HepG2 (cell line): ENCODE results near the gene CBLN3. TPM values are rescaled to one million over a fixed set of nuclear protein-coding genes. Genes with fewer than 3 reads are reported as not detected.

ENCODE experiments used
- AGO2 ChIP-seq: fragments of 200-400 bp; formaldehyde crosslinking; optimal IDR thresholded peaks from 2 replicates; pipeline ENCODE3; 2017; ENCODE audit warnings: mild to moderate bottlenecking, low read depth, low read length, moderate library complexity
- BRD4 ChIP-seq: sonication (generic); formaldehyde crosslinking; IDR thresholded peaks from 2 replicates; pipeline ENCODE4 v1.4.0; 2020; ENCODE audit warnings: missing genetic modification reagents
- BRF2 ChIP-seq: sonication (generic); formaldehyde crosslinking; IDR thresholded peaks from 2 replicates; pipeline ENCODE4 v1.8.1; 2022; ENCODE audit warnings: mild to moderate bottlenecking, missing genetic modification reagents
- CCAR2 ChIP-seq: fragments of 200-400 bp; formaldehyde crosslinking; optimal IDR thresholded peaks from 2 replicates; pipeline ENCODE3; 2018; ENCODE audit warnings: low read depth, mild to moderate bottlenecking, low read length, moderate library complexity
- EHMT2 ChIP-seq: fragments of 200-600 bp; sonication (generic); IDR thresholded peaks from 2 replicates; pipeline ENCODE4 v1.7.0; 2017; ENCODE audit warnings: antibody characterized with exemption, low read depth, low read length, borderline replicate concordance
- FLYWCH1 ChIP-seq: sonication (generic); formaldehyde crosslinking; IDR thresholded peaks from 2 replicates; pipeline ENCODE4 v1.8.1; 2023; ENCODE audit warnings: mild to moderate bottlenecking, missing genetic modification reagents
- LCORL ChIP-seq, 2 experiments: fragments of 450-650 bp in 1 of 2; sonication (generic) in 1 of 2; formaldehyde crosslinking in 1 of 2; IDR thresholded peaks; 2 replicates each; pipeline versions ENCODE4 v1.5.0 to v1.6.1; 2017 to 2020; ENCODE audit warnings: antibody characterized with exemption in 1 of 2, missing genetic modification reagents in 1 of 2
- POLR2G ChIP-seq: fragments of 200-400 bp; formaldehyde crosslinking; IDR thresholded peaks from 2 replicates; pipeline ENCODE4 v1.6.1; 2018; ENCODE audit warnings: mild to moderate bottlenecking, low read depth, low read length, moderate library complexity
- REXO4 ChIP-seq: sonication (generic); formaldehyde crosslinking; IDR thresholded peaks from 2 replicates; pipeline ENCODE4 v1.8.0; 2022; ENCODE audit warnings: missing genetic modification reagents, mild to moderate bottlenecking, borderline replicate concordance
- RFXANK ChIP-seq: IDR thresholded peaks from 2 replicates; pipeline ENCODE4 v1.6.1; 2016
- ZBTB25 ChIP-seq: IDR thresholded peaks from 2 replicates; pipeline ENCODE4 v1.6.1; 2018; ENCODE audit warnings: missing genetic modification reagents
- ZNF121 ChIP-seq: sonication (generic); formaldehyde crosslinking; IDR thresholded peaks from 2 replicates; pipeline ENCODE4 v1.5.0; 2020; ENCODE audit warnings: mild to moderate bottlenecking, missing genetic modification reagents
- ZNF205 ChIP-seq: IDR thresholded peaks from 2 replicates; pipeline ENCODE4 v1.6.1; 2018; ENCODE audit warnings: missing biosample characterization, missing genetic modification reagents
- ZNF546 ChIP-seq: sonication (generic); formaldehyde crosslinking; conservative IDR thresholded peaks from 2 replicates; pipeline ENCODE4 v1.8.1; 2023; ENCODE audit warnings: mild to moderate bottlenecking, missing genetic modification reagents
- ZNF790 ChIP-seq: sonication (generic); formaldehyde crosslinking; IDR thresholded peaks from 2 replicates; pipeline ENCODE4 v1.8.0; 2022; ENCODE audit warnings: missing genetic modification reagents, mild to moderate bottlenecking, borderline replicate concordance
- ZNF883 ChIP-seq: sonication (generic); formaldehyde crosslinking; IDR thresholded peaks from 2 replicates; pipeline ENCODE4 v1.5.1; 2020; ENCODE audit warnings: mild to moderate bottlenecking, missing genetic modification reagents; ENCODE audit errors: not compliant biosample characterization
- polyA plus RNA-seq, 8 experiments: library from polyadenylated mRNA; depleted of rRNA in 3 of 8; stranded (reverse) in 7 of 8; unstranded in 1 of 8; fragments of >200 nt; fragmentation: Illumina TruSeq in 4 of 8; extraction: Trizol in 4 of 8; gene quantifications; 2 replicates each; pipeline versions ENCODE4 v1.2.1 to v1.2.3, GENCODE V29; 2011 to 2016; ENCODE audit warnings: low read depth in 4 of 8, missing spikeins in 1 of 8, mixed read lengths in 1 of 8; ENCODE audit not compliant: insufficient read depth in 1 of 8
- total RNA-seq, 5 experiments: library from RNA; depleted of rRNA; stranded (reverse); fragments of >200 nt; fragmentation: Illumina TruSeq; extraction: Trizol; gene quantifications; 2 replicates each; pipeline ENCODE4 v1.2.3, GENCODE V29; 2016; ENCODE audit warnings: low read depth in 1 of 5
- TF ChIP-seq, protein P1 (sequence below), 2 experiments: sonication (generic) in 1 of 2; formaldehyde crosslinking in 1 of 2; IDR thresholded peaks; 2 replicates each; pipeline versions ENCODE4 v1.5.1 to v1.6.1; 2011 to 2020; ENCODE audit warnings: borderline replicate concordance in 1 of 2, low read depth in 1 of 2, low read length in 1 of 2, mild to moderate bottlenecking in 1 of 2, missing genetic modification reagents in 1 of 2, moderate library complexity in 1 of 2
- TF ChIP-seq, protein P2 (sequence below): sonication (generic); formaldehyde crosslinking; IDR thresholded peaks from 2 replicates; pipeline ENCODE4 v1.9.0; 2021; ENCODE audit warnings: missing genetic modification reagents, borderline replicate concordance
- TF ChIP-seq, protein P3 (sequence below): IDR thresholded peaks from 2 replicates; pipeline ENCODE4 v1.6.1; 2016

Gene CBLN3
- total and polyA plus RNA-seq, 2 of the 13 experiments (the other 11 are each of a cell fraction or from before 2014, with no cell fraction given), result 0.66 to 0.98 TPM

DNA sequence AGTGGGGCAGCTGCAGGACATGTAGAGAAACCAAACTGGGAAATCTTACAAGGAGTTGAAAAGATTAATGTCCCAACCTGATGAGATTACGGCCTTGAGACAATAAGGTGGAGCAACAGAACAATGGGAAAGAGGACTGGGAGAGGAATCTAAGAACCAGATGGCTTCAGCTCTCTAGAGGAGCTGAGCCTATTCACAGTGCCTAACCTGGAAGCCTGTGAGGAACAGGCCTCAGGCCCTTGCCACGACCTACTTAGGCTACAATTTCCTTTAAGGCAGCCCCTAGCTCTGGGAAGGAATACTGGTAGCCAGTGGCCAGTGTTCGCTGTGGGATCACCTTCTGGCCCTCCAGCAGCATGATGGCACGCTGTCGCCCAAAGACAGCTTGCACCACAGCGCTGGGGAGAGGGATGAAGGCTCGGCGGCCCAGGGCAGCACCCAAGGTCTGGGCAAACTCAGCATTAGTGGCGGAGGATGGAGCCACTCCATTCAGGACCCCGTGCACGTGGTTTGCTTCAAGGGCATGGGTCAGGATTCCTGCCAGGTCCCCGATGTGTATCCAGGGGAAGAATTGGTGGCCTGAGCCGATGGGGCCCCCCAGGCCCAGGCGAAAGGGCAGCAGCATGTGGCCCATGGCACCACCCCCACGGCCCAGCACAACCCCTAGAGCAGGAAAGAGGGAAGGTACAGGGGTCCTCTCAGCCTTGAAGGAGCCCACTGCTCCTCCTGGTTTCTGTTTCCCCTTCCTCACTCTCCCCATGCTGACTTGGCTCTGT lies 10.6 kb upstream of the CBLN3 start (continued):
- TF ChIP-seq ZBTB25 (no peak), BRF2 (CRISPR knock-in tag) (0 out of 2 replicates have a peak, but pooled peaks have one; percentile 23), ZNF883 (peak; percentile 20), BRD4 (CRISPR knock-in tag) (0 out of 2 replicates have a peak, but pooled peaks have one; percentile 19), EHMT2 (no peak), REXO4 (no peak), ZNF546 (CRISPR knock-in tag) (no peak), ZNF790 (CRISPR knock-in tag) (no peak), FLYWCH1 (CRISPR knock-in tag) (no peak), AGO2 (peak; percentile 99), RFXANK (no peak), ZNF205 (CRISPR knock-in tag) (no peak), POLR2G (peak; percentile 56), CCAR2 (no peak), LCORL (IDR thresholded peaks at IDR 0.05) (no peak), LCORL (CRISPR knock-in tag; IDR thresholded peaks at IDR 0.05) (no peak), ZNF121 (CRISPR knock-in tag) (no peak)
- TF ChIP-seq, protein P1, sequence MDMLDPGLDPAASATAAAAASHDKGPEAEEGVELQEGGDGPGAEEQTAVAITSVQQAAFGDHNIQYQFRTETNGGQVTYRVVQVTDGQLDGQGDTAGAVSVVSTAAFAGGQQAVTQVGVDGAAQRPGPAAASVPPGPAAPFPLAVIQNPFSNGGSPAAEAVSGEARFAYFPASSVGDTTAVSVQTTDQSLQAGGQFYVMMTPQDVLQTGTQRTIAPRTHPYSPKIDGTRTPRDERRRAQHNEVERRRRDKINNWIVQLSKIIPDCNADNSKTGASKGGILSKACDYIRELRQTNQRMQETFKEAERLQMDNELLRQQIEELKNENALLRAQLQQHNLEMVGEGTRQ (IDR thresholded peaks at IDR 0.05; ENCODE audit: low read depth, low read length), result no peak
- TF ChIP-seq, protein P1 (CRISPR knock-in tag; IDR thresholded peaks at IDR 0.05; ENCODE audit: borderline replicate concordance), result no peak
- TF ChIP-seq, protein P2, sequence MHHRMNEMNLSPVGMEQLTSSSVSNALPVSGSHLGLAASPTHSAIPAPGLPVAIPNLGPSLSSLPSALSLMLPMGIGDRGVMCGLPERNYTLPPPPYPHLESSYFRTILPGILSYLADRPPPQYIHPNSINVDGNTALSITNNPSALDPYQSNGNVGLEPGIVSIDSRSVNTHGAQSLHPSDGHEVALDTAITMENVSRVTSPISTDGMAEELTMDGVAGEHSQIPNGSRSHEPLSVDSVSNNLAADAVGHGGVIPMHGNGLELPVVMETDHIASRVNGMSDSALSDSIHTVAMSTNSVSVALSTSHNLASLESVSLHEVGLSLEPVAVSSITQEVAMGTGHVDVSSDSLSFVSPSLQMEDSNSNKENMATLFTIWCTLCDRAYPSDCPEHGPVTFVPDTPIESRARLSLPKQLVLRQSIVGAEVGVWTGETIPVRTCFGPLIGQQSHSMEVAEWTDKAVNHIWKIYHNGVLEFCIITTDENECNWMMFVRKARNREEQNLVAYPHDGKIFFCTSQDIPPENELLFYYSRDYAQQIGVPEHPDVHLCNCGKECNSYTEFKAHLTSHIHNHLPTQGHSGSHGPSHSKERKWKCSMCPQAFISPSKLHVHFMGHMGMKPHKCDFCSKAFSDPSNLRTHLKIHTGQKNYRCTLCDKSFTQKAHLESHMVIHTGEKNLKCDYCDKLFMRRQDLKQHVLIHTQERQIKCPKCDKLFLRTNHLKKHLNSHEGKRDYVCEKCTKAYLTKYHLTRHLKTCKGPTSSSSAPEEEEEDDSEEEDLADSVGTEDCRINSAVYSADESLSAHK (CRISPR knock-in tag), result no peak
- TF ChIP-seq, protein P3, sequence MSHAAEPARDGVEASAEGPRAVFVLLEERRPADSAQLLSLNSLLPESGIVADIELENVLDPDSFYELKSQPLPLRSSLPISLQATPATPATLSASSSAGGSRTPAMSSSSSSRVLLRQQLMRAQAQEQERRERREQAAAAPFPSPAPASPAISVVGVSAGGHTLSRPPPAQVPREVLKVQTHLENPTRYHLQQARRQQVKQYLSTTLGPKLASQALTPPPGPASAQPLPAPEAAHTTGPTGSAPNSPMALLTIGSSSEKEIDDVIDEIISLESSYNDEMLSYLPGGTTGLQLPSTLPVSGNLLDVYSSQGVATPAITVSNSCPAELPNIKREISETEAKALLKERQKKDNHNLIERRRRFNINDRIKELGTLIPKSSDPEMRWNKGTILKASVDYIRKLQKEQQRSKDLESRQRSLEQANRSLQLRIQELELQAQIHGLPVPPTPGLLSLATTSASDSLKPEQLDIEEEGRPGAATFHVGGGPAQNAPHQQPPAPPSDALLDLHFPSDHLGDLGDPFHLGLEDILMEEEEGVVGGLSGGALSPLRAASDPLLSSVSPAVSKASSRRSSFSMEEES (CRISPR knock-in tag), result no peak
